ENCODE measurements around the gene FLCN. TPM values are rescaled to one million over a fixed set of nuclear protein-coding genes. Genes with fewer than 3 reads are reported as not detected.

FLCN gene
- total RNA-seq, 4 donors from 2014 or later, result 28.4 to 143 (median 49.2) TPM

DNA sequence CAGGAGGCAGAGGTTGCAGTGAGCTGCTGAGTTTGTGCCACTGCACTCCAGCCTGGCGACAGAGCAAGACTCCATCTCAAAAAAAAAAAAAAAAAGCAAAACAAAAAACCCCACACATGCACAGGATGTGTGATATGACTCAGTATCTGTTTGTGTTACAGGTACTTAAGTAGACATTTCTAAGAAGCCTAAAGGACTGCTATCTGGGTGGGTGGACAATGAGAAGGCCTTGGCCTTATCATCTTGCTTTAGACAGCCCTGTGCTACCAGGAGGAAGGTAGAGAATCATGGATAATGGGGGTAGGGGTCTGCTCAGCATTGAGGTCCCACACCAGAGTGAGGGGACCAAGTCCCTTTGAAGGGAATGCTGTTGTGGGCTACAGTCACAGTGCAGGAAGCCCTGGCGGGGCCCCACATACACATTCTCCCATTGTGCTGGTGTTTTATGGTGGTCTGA, 57.6 kb downstream of the FLCN start:
- Histone ChIP-seq H3K27me3 (no peaks in the 10 kb centered on the region), H3K36me3 (peaks cover 99% of the 10 kb centered on the region), H3K9me3 (no peaks in the 10 kb centered on the region), H3K4me3 (no peak overlapping the region), H3K4me1 (peaks cover 22% of the 10 kb centered on the region), H3K27ac (peak overlapping the region; percentile 57)
- no peak for DNase-seq (ENCODE audit: low spot score in 2 of 2)
- 84% methylated on average over 2 of the region's 2 CpGs for WGBS
- TF ChIP-seq, protein P1, sequence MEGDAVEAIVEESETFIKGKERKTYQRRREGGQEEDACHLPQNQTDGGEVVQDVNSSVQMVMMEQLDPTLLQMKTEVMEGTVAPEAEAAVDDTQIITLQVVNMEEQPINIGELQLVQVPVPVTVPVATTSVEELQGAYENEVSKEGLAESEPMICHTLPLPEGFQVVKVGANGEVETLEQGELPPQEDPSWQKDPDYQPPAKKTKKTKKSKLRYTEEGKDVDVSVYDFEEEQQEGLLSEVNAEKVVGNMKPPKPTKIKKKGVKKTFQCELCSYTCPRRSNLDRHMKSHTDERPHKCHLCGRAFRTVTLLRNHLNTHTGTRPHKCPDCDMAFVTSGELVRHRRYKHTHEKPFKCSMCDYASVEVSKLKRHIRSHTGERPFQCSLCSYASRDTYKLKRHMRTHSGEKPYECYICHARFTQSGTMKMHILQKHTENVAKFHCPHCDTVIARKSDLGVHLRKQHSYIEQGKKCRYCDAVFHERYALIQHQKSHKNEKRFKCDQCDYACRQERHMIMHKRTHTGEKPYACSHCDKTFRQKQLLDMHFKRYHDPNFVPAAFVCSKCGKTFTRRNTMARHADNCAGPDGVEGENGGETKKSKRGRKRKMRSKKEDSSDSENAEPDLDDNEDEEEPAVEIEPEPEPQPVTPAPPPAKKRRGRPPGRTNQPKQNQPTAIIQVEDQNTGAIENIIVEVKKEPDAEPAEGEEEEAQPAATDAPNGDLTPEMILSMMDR (IDR thresholded peaks at IDR 0.05), result no peak
- no peak for TF ChIP-seq POLR2A (IDR thresholded peaks at IDR 0.05)
- TF ChIP-seq POLR2AphosphoS5 (IDR thresholded peaks at IDR 0.05), result no peak
- TF ChIP-seq EP300 (IDR thresholded peaks at IDR 0.05), result no peak

DNA sequence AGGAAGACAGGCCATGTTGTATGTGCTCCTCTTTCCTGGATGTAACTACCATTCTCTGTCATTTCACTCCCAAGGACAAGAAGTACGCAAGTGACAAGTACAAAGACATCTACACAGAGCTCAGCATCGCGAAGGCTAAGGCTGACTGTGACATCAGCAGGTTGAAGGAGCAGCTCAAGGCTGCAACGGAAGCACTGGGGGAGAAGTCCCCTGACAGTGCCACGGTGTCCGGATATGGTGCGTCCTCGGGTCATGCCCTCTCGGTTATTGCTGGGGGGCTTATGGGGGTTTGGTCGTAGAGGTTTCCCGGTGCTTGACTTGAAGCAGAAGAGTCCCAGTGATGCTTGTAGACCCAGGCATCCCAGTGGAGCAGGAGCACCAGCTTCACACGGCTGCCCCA, 59.8 kb downstream of the FLCN start:
- Histone ChIP-seq H3K36me3 (peaks cover 99% of the 10 kb centered on the region), H3K9me3 (no peaks in the 10 kb centered on the region), H3K4me1 (peaks cover 17% of the 10 kb centered on the region), H3K27ac (no peak overlapping the region), H3K4me3 (no peak overlapping the region), H3K27me3 (no peaks in the 10 kb centered on the region)
- DNase-seq (ENCODE audit: low spot score in 2 of 2), result no peak
- 90% methylated on average over 12 of the region's 12 CpGs for WGBS
- TF ChIP-seq EP300 (IDR thresholded peaks at IDR 0.05) (no peak), POLR2A (IDR thresholded peaks at IDR 0.05) (no peak), POLR2AphosphoS5 (IDR thresholded peaks at IDR 0.05) (no peak)
- TF ChIP-seq, protein P1 (IDR thresholded peaks at IDR 0.05), result no peak

DNA sequence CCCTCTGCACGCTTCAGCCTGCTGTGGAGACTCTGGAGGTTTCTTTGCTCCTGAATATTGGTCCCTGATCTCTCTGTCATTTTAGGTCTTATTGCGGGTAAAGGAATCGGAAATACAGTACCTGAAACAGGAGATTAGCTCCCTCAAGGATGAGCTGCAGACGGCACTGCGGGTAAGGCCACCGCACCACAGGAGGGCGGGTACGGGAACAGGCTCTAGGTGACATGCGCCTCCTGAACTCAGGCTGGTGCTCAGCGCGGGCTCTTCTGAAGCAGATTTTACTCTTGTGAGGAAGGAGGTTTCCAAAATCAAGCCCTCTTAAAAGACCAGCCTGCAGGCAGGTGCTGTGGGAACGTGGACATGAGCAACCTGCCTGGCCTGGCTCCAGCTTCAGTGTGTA, 60.6 kb downstream of the FLCN start:
- 96% methylated on average over 12 of the region's 12 CpGs for WGBS
- no peaks in the 10 kb centered on the region for H3K9me3 ChIP-seq
- TF ChIP-seq EP300 (IDR thresholded peaks at IDR 0.05), result no peak
- no peak for TF ChIP-seq POLR2AphosphoS5 (IDR thresholded peaks at IDR 0.05)
- TF ChIP-seq, protein P1 (IDR thresholded peaks at IDR 0.05), result no peak
- no peak for TF ChIP-seq POLR2A (IDR thresholded peaks at IDR 0.05)
- no peak overlapping the region for H3K4me3 ChIP-seq
- no peak overlapping the region for H3K27ac ChIP-seq
- DNase-seq (ENCODE audit: low spot score in 2 of 2), result no peak
- H3K4me1 ChIP-seq, result peaks cover 18% of the 10 kb centered on the region
- no peaks in the 10 kb centered on the region for H3K27me3 ChIP-seq
- H3K36me3 ChIP-seq, result peaks cover 99% of the 10 kb centered on the region

DNA sequence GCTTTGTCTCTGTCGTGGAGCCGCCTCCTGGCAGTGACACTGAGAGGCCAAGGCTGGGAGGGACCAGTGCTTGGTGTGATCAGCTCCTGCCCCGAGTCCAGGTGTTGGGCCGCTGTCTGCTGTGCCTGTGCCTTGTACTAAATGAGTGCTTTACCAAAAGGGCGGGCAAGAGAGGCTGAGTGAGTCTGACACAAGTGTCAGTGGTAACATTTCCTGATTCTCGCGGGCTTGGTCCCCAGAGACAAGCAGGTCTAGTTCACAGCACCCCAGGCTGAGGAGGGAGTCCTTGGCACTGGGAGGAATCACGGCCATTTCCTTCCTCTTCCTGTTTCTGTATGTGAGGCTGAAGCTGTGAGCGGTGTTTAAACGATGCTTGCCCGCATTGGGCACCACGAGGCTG, 61.1 kb downstream of the FLCN start:
- Histone ChIP-seq H3K27ac (no peak overlapping the region), H3K27me3 (no peaks in the 10 kb centered on the region), H3K9me3 (no peaks in the 10 kb centered on the region), H3K36me3 (peaks cover 97% of the 10 kb centered on the region), H3K4me1 (peaks cover 17% of the 10 kb centered on the region), H3K4me3 (no peak overlapping the region)
- WGBS, result 90% methylated on average over 3 of the region's 12 CpGs
- TF ChIP-seq POLR2A (IDR thresholded peaks at IDR 0.05) (no peak), POLR2AphosphoS5 (IDR thresholded peaks at IDR 0.05) (no peak), EP300 (IDR thresholded peaks at IDR 0.05) (no peak)
- TF ChIP-seq, protein P1 (IDR thresholded peaks at IDR 0.05), result no peak
- DNase-seq (ENCODE audit: low spot score in 2 of 2), result no peak

DNA sequence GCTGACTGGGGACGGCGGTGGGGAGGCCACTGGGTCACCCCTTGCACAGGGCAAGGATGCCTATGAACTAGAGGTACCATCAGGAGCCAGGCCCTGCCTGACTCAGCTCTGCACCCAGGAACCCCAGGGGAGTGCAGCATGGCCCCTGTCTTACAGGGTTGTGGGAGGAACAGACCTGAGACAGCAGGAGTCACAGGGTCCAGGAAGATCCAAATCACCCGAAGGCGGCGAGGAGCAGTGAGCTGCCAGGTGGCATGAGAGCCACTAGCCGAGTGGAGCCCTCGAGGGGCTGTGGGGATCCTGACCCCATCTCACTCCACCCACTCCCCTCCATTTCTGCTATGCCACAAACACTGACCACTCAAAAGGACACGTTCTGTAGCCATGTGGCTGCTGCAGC, 61.6 kb downstream of the FLCN start:
- Histone ChIP-seq H3K36me3 (peaks cover 91% of the 10 kb centered on the region), H3K27ac (no peak overlapping the region), H3K4me3 (no peak overlapping the region), H3K27me3 (no peaks in the 10 kb centered on the region), H3K4me1 (peaks cover 11% of the 10 kb centered on the region), H3K9me3 (no peaks in the 10 kb centered on the region)
- TF ChIP-seq, protein P1 (IDR thresholded peaks at IDR 0.05), result no peak
- TF ChIP-seq EP300 (IDR thresholded peaks at IDR 0.05), result no peak
- no peak for TF ChIP-seq POLR2A (IDR thresholded peaks at IDR 0.05)
- no peak for TF ChIP-seq POLR2AphosphoS5 (IDR thresholded peaks at IDR 0.05)
- 93% methylated on average over 6 of the region's 8 CpGs for WGBS
- DNase-seq (ENCODE audit: low spot score in 2 of 2), result no peak

All from suprapubic skin (tissue), 4 donors.